Activated naive CD8-positive, alpha-beta T cell (primary cell): Measurements from ENCODE around the gene TAF7L.
"Not testable (repeated sequence)": the region's sequence is repeated elsewhere in the genome, so short reads cannot be mapped to it uniquely, and the experiment has no call there.

Source experiments
- H3K27ac Mint-ChIP-seq: one replicate; pipeline ENCODE4 v1.8.0; 2021; ENCODE audit warnings: mixed read lengths
- H3K27me3 Mint-ChIP-seq: one replicate; pipeline ENCODE4 v1.8.0; 2021; ENCODE audit warnings: mixed read lengths
- H3K36me3 Mint-ChIP-seq: one replicate; pipeline ENCODE4 v1.8.0; 2021; ENCODE audit warnings: mixed read lengths
- H3K4me1 Mint-ChIP-seq: one replicate; pipeline ENCODE4 v1.8.0; 2021; ENCODE audit warnings: low read depth, mixed read lengths
- H3K4me3 Mint-ChIP-seq: one replicate; pipeline ENCODE4 v1.8.0; 2021; ENCODE audit warnings: mild to moderate bottlenecking, mixed read lengths
- H3K9me3 Mint-ChIP-seq: one replicate; pipeline ENCODE4 v1.8.0; 2021; ENCODE audit warnings: low read depth, mixed read lengths

Gene TAF7L, protein sequence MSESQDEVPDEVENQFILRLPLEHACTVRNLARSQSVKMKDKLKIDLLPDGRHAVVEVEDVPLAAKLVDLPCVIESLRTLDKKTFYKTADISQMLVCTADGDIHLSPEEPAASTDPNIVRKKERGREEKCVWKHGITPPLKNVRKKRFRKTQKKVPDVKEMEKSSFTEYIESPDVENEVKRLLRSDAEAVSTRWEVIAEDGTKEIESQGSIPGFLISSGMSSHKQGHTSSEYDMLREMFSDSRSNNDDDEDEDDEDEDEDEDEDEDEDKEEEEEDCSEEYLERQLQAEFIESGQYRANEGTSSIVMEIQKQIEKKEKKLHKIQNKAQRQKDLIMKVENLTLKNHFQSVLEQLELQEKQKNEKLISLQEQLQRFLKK

GRCh38 chrX:101290957-101291603, at the start of gene TAF7L:
Gene TAF7L, minus strand, starts transcription at chrX:101291334. Its CDS starts 3,791 bp downstream, at chrX:101287543.
- Mint-ChIP-seq H3K27ac (no peak within 1 kb of the TSS), H3K4me3 (no peak within 1 kb of the TSS), H3K9me3 (no peaks in the 10 kb centered on the region), H3K36me3 (no peaks in the 10 kb centered on the region), H3K4me1 (no peaks in the 10 kb centered on the region), H3K27me3 (peaks cover 3% of the 10 kb centered on the region)

GRCh38 chrX:101337776-101338271, 46.7 kb upstream of the TAF7L start:
- Mint-ChIP-seq H3K4me1 (peaks cover 5% of the 10 kb centered on the region), H3K4me3 (no peak overlapping the region), H3K36me3 (no peaks in the 10 kb centered on the region), H3K27ac (no peak overlapping the region), H3K27me3 (no peaks in the 10 kb centered on the region), H3K9me3 (no peaks in the 10 kb centered on the region)

DNA sequence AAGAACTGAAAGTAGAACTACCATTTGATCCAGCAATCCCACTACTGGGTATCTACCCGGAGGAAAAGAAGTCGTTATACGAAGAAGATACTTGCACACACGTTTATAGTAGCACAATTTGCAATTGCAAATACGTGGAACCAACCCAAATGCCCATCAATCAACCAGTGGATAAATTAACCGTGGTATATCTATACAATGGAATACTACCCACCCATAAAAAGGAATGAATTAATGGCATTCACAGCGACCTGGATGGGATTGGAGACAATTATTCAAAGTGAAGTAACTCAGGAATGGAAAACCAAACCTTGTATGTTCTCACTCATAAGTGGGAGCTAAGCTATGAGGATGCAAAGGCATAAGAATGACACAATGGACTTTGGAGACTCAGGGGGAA, 43.2 kb upstream of the TAF7L start:
- not testable (repeated sequence) for H3K27ac Mint-ChIP-seq, H3K36me3 Mint-ChIP-seq, H3K4me1 Mint-ChIP-seq, H3K9me3 Mint-ChIP-seq, H3K27me3 Mint-ChIP-seq, H3K4me3 Mint-ChIP-seq

DNA sequence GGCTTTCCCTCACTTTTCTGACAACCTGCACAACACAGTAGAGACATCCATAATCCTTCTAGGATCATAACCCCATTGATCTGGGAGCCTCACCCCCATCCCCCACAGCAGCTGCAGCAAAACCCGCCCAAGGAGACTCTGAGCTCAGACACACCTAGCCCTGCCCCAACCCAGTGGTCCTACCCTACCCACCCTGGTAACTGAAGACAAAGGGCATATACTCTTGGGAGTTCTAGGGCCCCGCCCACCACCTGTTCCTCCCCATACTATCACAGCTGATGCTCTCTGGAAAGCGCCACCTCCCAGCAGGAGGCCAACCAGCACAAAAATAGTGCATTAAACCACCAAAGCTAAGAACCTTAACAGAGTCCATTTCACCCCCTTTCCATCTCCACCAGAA, 35.5 kb upstream of the TAF7L start:
- not testable (repeated sequence) for H3K36me3 Mint-ChIP-seq, H3K4me1 Mint-ChIP-seq, H3K9me3 Mint-ChIP-seq

DNA sequence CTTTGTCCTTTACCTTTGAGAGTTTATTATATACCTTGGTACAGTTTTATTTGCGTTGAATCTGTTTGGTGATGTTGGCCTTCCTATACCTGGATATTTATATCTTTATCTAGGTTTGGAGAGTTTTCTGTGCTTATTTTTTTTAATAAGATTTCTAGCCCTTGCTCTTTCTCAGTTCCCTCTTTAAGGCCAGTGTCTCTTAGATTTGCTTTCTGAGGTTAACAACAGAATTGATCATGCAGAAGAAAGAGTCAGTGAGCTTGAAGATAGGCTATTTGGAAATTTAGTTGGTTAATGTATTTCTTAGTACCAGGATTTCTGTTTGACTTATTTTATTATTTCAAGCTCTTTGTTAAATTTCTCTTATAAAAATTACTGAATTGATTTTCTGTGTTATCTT, 12.7 kb upstream of the TAF7L start:
- Mint-ChIP-seq H3K27ac (no peak overlapping the region), H3K27me3 (no peaks in the 10 kb centered on the region), H3K9me3 (no peaks in the 10 kb centered on the region), H3K4me3 (no peak overlapping the region), H3K36me3 (no peaks in the 10 kb centered on the region), H3K4me1 (no peaks in the 10 kb centered on the region)

More for the DNA sequence above, 35.5 kb upstream of the TAF7L start:
- H3K27ac Mint-ChIP-seq, H3K27me3 Mint-ChIP-seq, H3K4me3 Mint-ChIP-seq: not testable (repeated sequence)

GRCh38 chrX:101295603-101296002, 4.5 kb upstream of the TAF7L start:
- not testable (repeated sequence) for H3K27ac Mint-ChIP-seq, H3K27me3 Mint-ChIP-seq, H3K9me3 Mint-ChIP-seq, H3K4me1 Mint-ChIP-seq, H3K36me3 Mint-ChIP-seq, H3K4me3 Mint-ChIP-seq

- Mint-ChIP-seq H3K4me3 (no peak overlapping the region), H3K27ac (no peak overlapping the region), H3K36me3 (no peaks in the 10 kb centered on the region), H3K4me1 (no peaks in the 10 kb centered on the region), H3K27me3 (peaks cover 3% of the 10 kb centered on the region), H3K9me3 (no peaks in the 10 kb centered on the region)
Measured at GRCh38 chrX:101287402-101287801, 3.7 kb downstream of the TAF7L start.

DNA sequence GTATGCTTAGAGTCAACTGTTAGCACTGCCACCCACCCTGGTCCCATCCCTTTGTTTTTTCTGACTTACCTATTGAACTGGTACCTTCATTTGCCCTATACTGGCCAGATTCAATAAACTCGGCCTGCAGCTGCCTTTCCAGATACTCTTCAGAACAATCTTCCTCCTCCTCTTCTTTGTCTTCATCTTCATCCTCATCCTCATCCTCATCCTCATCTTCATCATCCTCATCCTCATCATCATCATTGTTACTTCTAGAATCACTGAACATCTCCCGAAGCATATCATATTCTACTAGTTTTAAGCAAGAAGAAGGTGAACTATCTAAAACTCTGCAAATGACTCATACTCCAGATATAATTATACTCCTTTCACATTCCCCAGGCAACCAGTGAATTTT, 14.9 kb downstream of the TAF7L start:
- Mint-ChIP-seq H3K4me3 (no peak overlapping the region), H3K36me3 (no peaks in the 10 kb centered on the region), H3K9me3 (no peaks in the 10 kb centered on the region), H3K4me1 (no peaks in the 10 kb centered on the region), H3K27me3 (no peaks in the 10 kb centered on the region), H3K27ac (no peak overlapping the region)

- H3K4me3 Mint-ChIP-seq = no peak overlapping the region
- H3K36me3 Mint-ChIP-seq = no peaks in the 10 kb centered on the region
- no peaks in the 10 kb centered on the region for H3K27me3 Mint-ChIP-seq
- H3K4me1 Mint-ChIP-seq = no peaks in the 10 kb centered on the region
- H3K9me3 Mint-ChIP-seq = no peaks in the 10 kb centered on the region
- H3K27ac Mint-ChIP-seq = no peak overlapping the region
Measured at GRCh38 chrX:101274198-101274597, 16.9 kb downstream of the TAF7L start.

GRCh38 chrX:101265869-101266428, 25.2 kb downstream of the TAF7L start:
- no peak overlapping the region for H3K27ac Mint-ChIP-seq
- H3K4me3 Mint-ChIP-seq = no peak overlapping the region
- H3K27me3 Mint-ChIP-seq = no peaks in the 10 kb centered on the region
- no peaks in the 10 kb centered on the region for H3K9me3 Mint-ChIP-seq
- no peaks in the 10 kb centered on the region for H3K4me1 Mint-ChIP-seq
- H3K36me3 Mint-ChIP-seq = no peaks in the 10 kb centered on the region

DNA sequence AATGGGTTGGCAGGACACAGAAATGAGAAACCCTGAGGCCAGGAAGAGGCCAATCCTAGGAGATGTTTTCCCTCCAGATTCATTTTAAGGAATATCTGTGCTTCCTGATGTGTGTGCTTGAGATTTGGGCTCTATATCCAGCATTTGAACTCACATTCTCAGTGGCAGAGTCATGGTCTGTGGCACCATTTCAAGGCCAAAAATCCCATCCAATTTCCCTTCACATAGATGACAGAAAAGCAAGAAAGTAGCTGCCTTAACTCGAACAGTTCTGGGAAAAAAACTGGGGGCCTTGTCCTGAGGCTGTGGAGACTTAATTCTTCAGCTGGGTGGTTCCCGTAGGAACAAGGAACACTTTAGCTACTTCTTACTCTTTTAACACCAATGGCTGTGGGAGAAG, 27.4 kb downstream of the TAF7L start:
- Mint-ChIP-seq H3K4me1 (peaks cover 5% of the 10 kb centered on the region), H3K27ac (no peak overlapping the region), H3K27me3 (no peaks in the 10 kb centered on the region), H3K36me3 (no peaks in the 10 kb centered on the region), H3K4me3 (no peak overlapping the region), H3K9me3 (no peaks in the 10 kb centered on the region)

DNA sequence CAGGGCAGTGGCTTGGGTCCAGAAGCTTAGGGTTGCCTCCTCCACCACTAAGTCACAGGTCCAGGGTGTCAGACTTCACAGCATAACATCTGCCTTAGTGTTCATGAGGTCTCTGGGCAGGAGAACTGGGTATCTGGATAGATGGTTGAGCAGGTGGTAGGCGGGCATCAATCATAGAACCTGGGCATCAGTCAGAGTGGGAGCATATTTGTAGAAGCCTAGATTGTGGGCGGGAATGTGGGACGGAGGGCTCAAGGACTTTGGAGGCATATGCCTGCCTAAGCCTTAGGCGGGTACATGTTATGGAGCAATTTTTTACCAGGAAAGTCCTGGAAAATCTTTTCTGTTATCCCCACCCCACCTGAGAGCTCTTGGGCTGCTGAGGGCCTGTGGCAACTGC, 28.5 kb downstream of the TAF7L start:
- no peaks in the 10 kb centered on the region for H3K36me3 Mint-ChIP-seq
- H3K9me3 Mint-ChIP-seq = no peaks in the 10 kb centered on the region
- peaks cover 13% of the 10 kb centered on the region for H3K4me1 Mint-ChIP-seq
- H3K4me3 Mint-ChIP-seq = no peak overlapping the region
- H3K27me3 Mint-ChIP-seq = no peaks in the 10 kb centered on the region
- no peak overlapping the region for H3K27ac Mint-ChIP-seq

- peaks cover 24% of the 10 kb centered on the region for H3K4me1 Mint-ChIP-seq
- H3K4me3 Mint-ChIP-seq = no peak overlapping the region
- no peaks in the 10 kb centered on the region for H3K36me3 Mint-ChIP-seq
- no peak overlapping the region for H3K27ac Mint-ChIP-seq
- no peaks in the 10 kb centered on the region for H3K9me3 Mint-ChIP-seq
- H3K27me3 Mint-ChIP-seq = no peaks in the 10 kb centered on the region
Measured at GRCh38 chrX:101260435-101260834, 30.7 kb downstream of the TAF7L start.

GRCh38 chrX:101258259-101258581, 32.9 kb downstream of the TAF7L start:
- H3K27ac Mint-ChIP-seq = no peak overlapping the region
- H3K36me3 Mint-ChIP-seq = no peaks in the 10 kb centered on the region

GRCh38 chrX:101257448-101258258, 33.5 kb downstream of the TAF7L start:
- H3K27me3 Mint-ChIP-seq = no peaks in the 10 kb centered on the region
- no peaks in the 10 kb centered on the region for H3K9me3 Mint-ChIP-seq
- no peak overlapping the region for H3K27ac Mint-ChIP-seq
- no peak overlapping the region for H3K4me3 Mint-ChIP-seq
- H3K36me3 Mint-ChIP-seq = no peaks in the 10 kb centered on the region
- H3K4me1 Mint-ChIP-seq = peaks cover 26% of the 10 kb centered on the region

More at GRCh38 chrX:101258259-101258581, 32.9 kb downstream of the TAF7L start:
- Mint-ChIP-seq H3K27me3 (no peaks in the 10 kb centered on the region), H3K4me3 (no peak overlapping the region), H3K9me3 (no peaks in the 10 kb centered on the region), H3K4me1 (peaks cover 26% of the 10 kb centered on the region)
